HG03439 (cell line): Measurements from ENCODE around the gene BMPR1B.

Source experiments
- ATAC-seq: cut with Tn5 transposase; IDR thresholded peaks from one replicate; pipeline ENCODE4 v1.9.1; 2021; ENCODE audit warnings: mild to moderate bottlenecking, moderate library complexity; ENCODE audit not compliant: unreplicated experiment

BMPR1B gene

GRCh38 chr4:95178938-95179337 lies 421.2 kb downstream of the BMPR1B start:
- no peak for ATAC-seq

- no peak for ATAC-seq
Observed at GRCh38 chr4:95180531-95181242, 422.9 kb downstream of the BMPR1B start.

GRCh38 chr4:95181243-95181995 lies 423.7 kb downstream of the BMPR1B start:
- no peak for ATAC-seq

GRCh38 chr4:95181996-95182306 lies 424.2 kb downstream of the BMPR1B start:
- no peak for ATAC-seq

GRCh38 chr4:95183656-95184408 lies 426.1 kb downstream of the BMPR1B start:
- ATAC-seq, result no peak

- no peak for ATAC-seq
Observed at GRCh38 chr4:95186666-95187065, 428.9 kb downstream of the BMPR1B start.

GRCh38 chr4:95188701-95189370 lies 431.1 kb downstream of the BMPR1B start:
- no peak for ATAC-seq

GRCh38 chr4:95190751-95191436 lies 433.1 kb downstream of the BMPR1B start:
- ATAC-seq, result no peak

- no peak for ATAC-seq
Observed at GRCh38 chr4:95191537-95191936, 433.8 kb downstream of the BMPR1B start.

- no peak for ATAC-seq
Observed at GRCh38 chr4:95193391-95194224, 435.9 kb downstream of the BMPR1B start.

- ATAC-seq, result no peak
Observed at GRCh38 chr4:95197353-95197752, 439.6 kb downstream of the BMPR1B start.

GRCh38 chr4:95198961-95199360 lies 441.2 kb downstream of the BMPR1B start:
- no peak for ATAC-seq

GRCh38 chr4:95204267-95204844 lies 446.6 kb downstream of the BMPR1B start:
- ATAC-seq, result no peak

GRCh38 chr4:95204873-95205272 lies 447.1 kb downstream of the BMPR1B start:
- no peak for ATAC-seq
